Transverse colon (tissue), 3 donors: Measurements from ENCODE around the gene SAMD8.

Experiments
- EP300 ChIP-seq: sonication (generic); formaldehyde crosslinking; IDR thresholded peaks from one replicate; pipeline ENCODE4 v1.6.1; 2017; ENCODE audit warnings: antibody characterized with exemption, low read depth
- POLR2A ChIP-seq: fragments of 450-650 bp; IDR thresholded peaks from one replicate; pipeline ENCODE4 v1.6.1; 2016; ENCODE audit warnings: antibody characterized with exemption, mild to moderate bottlenecking, moderate library complexity
- TF ChIP-seq, protein P1 (sequence below), 5 experiments: fragments of 200-600 bp in 3 of 5; fragments of 450-650 bp in 2 of 5; sonication (generic) in 3 of 5; IDR thresholded peaks; 1 replicate in 2 of 5; 2 replicates in 3 of 5; pipeline ENCODE4 v1.5.1; 2016 to 2017; ENCODE audit warnings: antibody characterized with exemption in 5 of 5, inconsistent platforms in 3 of 5, mild to moderate bottlenecking in 2 of 5, moderate library complexity in 1 of 5

DNA sequence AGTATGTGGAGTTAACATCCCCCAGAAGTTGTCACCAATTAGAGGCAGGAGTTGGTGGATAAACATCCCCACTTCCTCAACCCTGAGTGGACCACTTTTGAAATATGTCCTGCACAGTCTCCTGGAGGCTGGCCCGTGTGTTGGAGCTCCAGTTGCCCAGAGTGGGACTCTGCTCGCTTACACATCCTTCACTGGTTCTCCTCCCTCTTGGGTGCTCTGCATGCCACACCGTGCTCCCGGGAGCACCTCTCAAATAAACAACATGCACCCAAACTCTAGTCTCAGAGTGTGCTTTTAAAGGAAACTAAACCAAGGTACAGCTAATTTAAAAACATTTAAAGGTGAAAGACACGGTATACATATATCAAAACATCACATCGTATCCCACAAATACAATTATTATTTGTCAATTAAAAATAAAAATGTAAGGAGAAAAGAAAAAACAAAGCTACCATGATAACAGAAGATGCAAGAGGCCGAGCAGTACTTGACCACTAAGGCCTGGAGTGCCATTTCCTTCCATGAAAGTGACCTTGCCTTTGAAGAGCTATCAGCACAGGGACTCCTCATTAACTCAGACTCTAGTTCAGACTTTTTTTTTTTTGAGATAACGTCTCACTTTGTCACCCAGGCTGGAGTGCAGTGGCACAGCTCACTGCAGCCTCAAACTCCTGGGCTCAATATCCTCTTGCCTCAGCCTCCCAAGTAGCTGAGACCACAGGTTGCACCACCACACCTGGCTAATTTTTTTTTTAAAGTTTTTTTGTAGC, 47.8 kb upstream of the SAMD8 start:
- TF ChIP-seq, protein P1, sequence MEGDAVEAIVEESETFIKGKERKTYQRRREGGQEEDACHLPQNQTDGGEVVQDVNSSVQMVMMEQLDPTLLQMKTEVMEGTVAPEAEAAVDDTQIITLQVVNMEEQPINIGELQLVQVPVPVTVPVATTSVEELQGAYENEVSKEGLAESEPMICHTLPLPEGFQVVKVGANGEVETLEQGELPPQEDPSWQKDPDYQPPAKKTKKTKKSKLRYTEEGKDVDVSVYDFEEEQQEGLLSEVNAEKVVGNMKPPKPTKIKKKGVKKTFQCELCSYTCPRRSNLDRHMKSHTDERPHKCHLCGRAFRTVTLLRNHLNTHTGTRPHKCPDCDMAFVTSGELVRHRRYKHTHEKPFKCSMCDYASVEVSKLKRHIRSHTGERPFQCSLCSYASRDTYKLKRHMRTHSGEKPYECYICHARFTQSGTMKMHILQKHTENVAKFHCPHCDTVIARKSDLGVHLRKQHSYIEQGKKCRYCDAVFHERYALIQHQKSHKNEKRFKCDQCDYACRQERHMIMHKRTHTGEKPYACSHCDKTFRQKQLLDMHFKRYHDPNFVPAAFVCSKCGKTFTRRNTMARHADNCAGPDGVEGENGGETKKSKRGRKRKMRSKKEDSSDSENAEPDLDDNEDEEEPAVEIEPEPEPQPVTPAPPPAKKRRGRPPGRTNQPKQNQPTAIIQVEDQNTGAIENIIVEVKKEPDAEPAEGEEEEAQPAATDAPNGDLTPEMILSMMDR (IDR thresholded peaks at IDR 0.05): no peak
- TF ChIP-seq POLR2A: no peak
- TF ChIP-seq EP300: no peak
